GM19025 (cell line): Measurements from ENCODE around the gene BIRC3.
A peak's percentile ranks its signal among the peaks of the same experiment; 100 is the strongest.

ENCODE experiments used
- ATAC-seq: cut with Tn5 transposase; IDR thresholded peaks from one replicate; pipeline ENCODE4 v1.9.1; 2021; ENCODE audit warnings: mild to moderate bottlenecking, low read depth, moderate library complexity; ENCODE audit not compliant: unreplicated experiment

Gene BIRC3

DNA sequence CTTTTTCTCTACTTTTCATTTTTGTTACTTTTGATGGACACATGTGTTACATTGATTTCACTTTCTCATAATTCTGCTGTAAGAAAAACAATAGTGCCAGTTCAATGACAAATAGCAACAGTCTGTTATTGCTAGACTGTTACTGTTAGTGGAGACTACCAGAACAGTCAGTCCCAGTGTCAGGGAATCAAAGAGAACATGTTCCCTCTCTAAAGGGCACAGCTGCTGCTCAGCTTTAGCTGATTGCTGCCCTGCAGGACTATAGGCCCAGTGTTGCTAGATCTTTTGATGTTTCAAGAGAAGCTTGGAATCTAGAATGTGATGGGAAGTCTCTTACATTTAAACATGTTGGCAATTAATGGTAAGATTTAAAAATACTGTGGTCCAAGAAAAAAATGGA is 3.4 kb downstream of the BIRC3 start:
- no peak for ATAC-seq

DNA sequence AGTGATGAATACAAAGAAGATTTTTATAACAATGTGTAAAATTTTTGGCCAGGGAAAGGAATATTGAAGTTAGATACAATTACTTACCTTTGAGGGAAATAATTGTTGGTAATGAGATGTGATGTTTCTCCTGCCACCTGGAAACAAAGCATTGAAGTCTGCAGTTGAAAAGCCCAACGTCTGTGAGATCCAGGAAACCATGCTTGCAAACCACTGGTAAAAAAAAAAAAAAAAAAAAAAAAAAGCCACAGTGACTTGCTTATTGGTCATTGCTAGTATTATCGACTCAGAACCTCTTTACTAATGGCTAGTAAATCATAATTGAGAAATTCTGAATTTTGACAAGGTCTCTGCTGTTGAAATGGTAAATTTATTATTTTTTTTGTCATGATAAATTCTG is 5.3 kb downstream of the BIRC3 start:
- ATAC-seq = no peak

DNA sequence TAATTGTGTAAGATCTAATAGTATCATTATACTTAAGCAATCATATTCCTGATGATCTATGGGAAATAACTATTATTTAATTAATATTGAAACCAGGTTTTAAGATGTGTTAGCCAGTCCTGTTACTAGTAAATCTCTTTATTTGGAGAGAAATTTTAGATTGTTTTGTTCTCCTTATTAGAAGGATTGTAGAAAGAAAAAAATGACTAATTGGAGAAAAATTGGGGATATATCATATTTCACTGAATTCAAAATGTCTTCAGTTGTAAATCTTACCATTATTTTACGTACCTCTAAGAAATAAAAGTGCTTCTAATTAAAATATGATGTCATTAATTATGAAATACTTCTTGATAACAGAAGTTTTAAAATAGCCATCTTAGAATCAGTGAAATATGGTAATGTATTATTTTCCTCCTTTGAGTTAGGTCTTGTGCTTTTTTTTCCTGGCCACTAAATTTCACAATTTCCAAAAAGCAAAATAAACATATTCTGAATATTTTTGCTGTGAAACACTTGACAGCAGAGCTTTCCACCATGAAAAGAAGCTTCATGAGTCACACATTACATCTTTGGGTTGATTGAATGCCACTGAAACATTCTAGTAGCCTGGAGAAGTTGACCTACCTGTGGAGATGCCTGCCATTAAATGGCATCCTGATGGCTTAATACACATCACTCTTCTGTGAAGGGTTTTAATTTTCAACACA is 6.4 kb downstream of the BIRC3 start:
- no peak for ATAC-seq

DNA sequence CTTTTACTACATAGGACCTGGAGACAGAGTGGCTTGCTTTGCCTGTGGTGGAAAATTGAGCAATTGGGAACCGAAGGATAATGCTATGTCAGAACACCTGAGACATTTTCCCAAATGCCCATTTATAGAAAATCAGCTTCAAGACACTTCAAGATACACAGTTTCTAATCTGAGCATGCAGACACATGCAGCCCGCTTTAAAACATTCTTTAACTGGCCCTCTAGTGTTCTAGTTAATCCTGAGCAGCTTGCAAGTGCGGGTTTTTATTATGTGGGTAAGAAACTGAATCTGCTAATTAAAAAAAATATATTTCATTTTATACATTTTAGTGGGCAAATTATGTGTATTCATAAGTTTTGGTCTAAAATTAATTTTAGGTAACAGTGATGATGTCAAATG is 7.8 kb downstream of the BIRC3 start:
- no peak for ATAC-seq

DNA sequence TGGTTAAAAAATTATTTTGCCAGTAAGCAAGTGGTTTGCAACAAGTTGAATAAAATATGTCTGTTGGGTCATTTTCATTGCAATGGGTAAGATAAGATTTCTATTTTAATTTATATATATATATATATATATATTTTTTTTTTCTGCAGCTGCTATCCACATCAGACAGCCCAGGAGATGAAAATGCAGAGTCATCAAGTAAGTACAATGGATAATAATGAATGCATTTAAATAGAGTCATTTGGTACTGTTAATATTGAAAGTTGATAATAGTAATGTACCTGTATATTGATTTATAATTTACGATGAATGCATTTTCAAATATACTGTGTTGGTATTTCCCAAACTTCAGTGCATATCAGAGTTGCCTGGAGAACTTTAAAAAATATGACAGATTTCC is 11.5 kb downstream of the BIRC3 start:
- no peak for ATAC-seq

DNA sequence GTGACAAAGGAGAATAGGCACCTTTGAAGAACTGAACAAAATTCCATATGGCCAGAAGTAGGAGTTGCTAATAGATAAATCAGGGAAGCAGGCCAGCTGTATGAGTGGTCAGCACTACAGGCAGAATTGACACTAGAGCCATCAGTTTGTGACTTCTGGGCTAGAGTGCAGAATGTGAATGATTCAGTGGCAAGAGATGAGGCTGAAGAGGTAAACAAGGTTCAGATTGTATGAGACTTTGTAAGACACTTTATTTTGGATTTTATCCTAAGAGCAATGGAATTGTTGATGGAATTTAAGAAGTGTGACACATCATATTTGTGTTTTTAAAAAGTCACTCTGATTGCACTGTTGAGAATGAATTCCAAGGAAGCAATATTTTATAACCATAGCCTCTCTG is 12.9 kb downstream of the BIRC3 start:
- ATAC-seq = no peak

DNA sequence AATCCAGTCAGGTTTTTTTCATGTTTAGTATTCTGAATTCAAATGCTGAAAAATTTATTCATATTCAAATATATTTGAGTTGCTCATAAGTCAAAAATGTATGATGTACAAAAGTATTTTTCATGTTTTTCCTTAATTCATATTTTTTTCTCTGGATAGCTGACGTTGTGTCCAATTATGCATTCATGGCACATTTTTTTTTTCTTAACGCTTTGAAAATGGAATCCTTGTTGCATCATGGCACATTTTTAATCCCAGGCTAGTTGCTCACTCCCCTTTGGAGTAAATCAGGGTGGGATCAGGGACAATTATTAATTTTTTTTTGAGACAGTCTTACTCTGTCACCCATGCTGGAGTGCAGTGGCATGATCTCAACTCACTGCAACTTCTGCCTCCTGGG is 14.1 kb downstream of the BIRC3 start:
- ATAC-seq = no peak

DNA sequence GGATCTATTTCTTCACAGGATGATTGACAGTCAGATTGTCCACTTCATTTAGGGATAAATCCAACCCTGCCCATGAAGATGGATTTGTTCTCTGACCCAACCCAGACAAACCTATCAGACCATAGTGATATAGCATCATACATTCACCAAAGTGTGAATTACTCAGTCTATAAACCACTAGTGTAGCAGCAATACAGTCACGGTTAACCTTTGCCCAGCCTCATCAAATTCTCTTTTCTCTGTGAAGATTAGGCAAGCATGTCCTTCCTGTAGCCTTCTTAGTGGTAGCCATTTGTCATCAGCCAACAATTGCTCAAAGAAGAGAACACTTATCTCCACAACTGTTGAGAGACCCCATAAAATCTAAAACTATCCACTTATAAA is 15.3 kb downstream of the BIRC3 start:
- no peak for ATAC-seq

DNA sequence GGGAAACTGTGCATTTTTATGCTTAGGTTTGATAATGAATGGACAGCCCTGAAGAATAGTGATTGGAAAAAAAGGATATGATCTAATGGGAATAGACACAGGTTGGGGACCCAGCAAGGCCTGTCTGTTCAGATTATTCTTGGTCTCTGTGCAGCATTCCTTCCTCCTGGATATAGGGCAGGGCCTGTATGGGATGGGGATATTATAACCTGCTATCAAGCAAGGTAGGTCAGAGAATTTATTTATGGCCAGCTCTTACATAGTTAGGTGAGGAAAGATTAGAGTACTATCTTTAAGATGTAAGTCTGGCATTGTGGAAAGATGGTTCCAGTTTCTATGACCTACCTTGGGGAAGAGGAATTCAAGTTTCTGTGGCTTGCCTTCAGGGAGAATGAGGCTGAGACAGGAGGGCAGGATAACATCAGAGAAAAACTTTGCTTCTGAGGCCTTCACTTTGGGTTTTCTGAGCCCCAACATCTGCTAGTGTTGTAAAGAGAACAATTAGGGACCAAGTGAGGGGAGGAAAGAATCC is 21.3 kb downstream of the BIRC3 start:
- ATAC-seq = no peak

DNA sequence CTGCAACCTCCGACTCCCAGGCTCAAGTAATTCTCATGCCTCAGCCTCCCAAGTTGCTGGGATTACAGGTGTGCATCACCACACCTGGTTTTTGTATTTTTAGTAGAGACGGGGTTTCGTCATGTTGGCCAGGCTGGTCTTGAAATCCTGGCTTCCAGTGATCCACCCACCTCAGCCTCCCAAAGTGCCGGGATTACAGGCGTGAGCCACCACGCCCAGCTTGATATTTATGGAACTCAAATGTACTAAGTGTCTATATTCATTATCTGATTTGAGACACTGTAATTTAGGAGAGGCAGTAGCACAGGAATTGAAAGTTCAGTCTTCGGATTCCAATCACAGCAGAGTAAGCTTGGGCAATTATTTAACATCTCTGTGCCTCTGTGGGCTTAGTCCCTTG is 24.0 kb downstream of the BIRC3 start:
- peak; percentile 14 for ATAC-seq

DNA sequence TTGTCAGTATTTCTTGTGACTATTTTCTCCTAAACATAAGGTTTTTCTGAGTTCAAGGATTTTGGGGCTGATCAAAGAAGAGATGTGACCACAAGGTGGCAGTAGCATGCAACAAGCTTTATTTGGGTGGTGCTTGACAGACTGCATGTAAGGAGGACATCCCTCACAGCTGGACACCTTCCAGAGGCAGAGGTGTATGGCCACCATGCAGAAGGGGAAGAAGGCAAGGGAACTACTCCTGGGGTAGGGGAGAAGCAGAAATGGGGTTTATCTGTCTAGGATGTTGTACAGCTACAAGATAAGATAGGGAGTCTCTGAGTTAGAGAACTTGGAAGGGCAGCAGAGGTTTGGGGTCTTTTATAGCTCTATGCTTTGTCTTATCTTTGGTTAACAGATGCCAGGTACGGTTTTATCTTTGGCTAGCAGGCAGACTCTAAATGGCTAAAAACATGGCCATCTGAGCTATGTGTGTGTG is 24.6 kb downstream of the BIRC3 start:
- ATAC-seq = peak; percentile 34

DNA sequence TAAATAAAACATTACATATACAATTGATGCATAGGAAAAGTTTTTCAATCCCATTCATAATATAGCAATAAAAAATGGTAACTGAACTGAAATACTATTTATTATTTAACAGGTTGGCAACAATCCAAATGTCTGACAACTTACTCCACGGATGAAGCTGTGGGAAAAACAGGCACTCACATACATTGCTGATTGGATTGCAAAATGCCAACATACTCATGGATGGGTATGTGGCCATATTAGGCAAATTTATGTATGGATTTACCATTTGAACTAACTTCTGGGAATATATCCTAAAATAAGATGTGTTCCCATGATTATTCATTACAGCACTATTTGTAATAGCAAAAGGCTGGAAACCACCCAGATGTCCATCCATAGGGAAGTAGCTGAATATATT is 26.5 kb downstream of the BIRC3 start:
- no peak for ATAC-seq

DNA sequence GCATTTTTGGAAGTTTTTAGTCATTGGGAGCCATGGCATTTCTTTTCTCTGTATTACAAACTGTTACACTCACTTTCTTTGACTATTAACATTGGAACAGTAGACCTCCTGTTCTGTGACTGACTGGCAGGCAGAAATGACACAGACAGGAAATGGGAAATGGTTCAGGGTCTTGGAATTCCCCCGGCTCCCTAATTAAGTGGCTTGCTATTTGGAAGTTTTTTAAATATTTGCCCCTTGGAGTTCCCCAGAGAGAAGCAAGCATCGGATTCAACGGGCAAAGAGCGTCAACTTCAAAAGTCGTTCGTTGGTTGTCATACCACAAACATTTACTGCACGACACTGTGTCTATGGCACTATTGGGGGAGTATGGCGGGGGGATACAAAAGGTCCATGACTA is 28.6 kb downstream of the BIRC3 start:
- no peak for ATAC-seq

DNA sequence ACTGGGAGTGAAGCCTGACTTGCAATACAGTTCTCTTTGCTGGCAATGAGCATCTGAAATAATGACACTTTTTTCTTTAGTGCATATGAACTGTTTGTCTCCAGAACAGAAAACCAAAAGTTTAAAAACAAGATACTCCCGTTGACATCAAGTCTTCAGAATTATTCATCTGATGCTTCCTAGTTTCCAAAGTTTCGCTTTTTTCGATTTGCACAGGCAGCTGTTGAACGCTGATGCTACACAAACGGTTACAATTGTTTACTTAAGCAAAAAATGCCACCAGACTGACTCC is 29.1 kb downstream of the BIRC3 start:
- ATAC-seq = no peak

DNA sequence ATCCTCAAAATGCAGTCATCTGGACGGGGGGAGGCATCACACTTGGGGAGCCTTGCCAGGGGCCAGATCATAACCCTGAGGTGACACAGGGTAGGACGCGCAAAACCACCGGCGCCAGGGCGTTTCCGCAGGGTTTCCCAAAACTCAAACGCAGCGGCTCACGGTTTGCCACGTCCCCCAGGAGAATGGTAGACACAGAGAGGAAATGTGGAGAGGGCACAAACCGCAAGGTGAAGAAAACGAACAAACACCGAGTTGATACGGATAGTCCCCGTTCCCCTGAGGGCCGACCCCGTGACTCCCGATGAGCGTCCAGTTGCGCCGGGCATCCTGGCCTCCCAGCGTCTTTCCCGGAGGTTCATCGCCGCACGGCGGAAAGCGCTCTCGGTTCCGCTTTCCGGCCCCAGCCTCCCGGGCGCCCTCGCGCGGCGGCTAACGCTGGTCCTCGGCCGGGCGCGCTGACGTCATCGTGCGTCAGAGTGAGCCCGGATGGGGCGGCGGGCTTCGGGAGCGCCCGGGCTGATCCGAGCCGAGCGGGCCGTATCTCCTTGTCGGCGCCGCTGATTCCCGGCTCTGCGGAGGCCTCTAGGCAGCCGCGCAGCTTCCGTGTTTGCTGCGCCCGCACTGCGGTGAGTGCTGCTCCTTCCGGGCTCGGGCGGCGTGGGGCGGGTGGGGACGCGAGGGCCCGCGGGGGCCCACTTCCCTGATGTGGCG is 29.6 kb downstream of the BIRC3 start, which contains the start of gene BIRC2:
BIRC2 (plus strand) TSS at position 467 of the 714 bp plus-strand sequence. CDS start 2,641 bp downstream, outside the sequence.
- ATAC-seq = peak; percentile 87

DNA sequence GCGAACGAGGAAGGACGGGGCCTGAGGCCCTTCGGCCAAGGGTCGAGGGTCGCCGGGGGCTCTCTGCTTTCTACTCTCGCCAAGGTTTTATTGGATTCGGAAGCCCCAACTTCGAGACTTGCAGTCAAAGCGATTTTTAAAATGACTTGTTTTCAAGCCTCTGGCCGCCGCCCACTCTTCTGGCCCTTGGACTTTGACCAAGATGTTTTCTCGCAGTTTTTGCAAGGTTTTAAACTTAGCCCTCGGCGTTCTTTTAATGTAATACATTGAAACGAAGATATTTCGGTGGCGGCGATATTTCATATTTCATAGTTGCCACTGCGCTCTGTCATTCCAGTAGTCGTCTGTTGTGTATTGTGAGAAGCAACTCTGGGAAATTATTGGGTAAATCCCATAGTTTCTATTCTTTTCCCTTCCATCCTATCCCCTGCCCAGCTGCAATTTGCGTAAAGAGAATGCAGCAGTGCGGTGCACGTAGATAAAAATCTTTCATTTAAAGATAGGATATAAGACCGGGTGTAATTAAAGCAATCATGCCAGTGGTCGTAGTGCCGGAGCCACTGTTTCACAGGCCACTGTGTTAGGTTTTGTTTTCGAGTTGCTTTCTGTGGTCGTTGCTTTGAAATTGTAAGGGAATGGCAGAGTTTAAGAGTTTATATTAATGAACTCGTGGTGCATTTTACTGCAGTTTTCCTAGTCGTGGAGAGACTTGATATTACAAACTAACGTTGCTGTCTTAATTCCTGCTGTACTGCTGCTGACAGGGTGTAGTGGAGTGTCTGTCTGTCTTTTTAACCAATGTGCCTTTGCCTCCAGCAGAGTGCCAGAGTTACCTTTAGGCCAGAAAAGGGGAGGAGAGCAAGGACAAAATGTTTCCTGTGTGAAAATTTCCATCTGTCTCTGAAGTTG is 30.4 kb downstream of the BIRC3 start:
- peak; percentile 12 for ATAC-seq

DNA sequence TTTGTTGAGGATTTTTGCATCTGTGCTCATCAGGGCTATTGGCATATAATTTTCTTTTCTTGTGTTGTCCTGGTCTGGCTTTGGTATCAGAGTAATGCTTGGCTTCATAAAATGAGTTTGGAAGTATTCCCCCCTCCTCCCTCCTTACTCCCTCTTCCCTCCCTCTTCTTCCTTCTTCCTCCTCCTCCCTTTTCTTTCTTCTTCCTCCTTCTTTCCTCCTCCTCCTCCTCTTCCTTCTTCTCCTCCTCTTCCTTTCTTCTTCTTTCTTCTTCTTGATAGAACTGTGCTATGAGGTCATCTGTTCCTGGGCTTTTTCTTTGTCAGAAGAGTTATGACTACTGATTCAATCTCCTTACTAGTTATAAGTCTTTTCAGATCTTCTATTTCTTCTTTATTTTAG is 39.8 kb downstream of the BIRC3 start:
- no peak for ATAC-seq

DNA sequence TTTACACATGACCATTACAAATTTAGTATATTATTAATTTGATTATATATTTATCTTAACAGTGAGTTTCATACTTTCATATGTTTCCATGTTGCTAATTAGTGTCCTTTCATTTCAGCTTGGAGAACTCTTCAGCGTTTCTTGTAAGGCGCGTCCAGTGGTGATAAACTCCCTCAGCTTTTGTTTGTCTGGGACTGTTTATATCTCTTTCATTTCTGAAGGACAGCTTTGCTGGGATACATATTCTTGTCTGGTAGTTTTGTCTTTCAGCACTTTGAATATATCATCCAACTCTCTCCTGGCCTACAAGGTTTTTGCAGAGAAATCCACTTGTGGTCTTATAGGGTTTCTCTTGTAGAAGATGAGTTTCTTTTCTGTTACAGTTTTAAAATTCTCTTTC is 42.1 kb downstream of the BIRC3 start:
- no peak for ATAC-seq

DNA sequence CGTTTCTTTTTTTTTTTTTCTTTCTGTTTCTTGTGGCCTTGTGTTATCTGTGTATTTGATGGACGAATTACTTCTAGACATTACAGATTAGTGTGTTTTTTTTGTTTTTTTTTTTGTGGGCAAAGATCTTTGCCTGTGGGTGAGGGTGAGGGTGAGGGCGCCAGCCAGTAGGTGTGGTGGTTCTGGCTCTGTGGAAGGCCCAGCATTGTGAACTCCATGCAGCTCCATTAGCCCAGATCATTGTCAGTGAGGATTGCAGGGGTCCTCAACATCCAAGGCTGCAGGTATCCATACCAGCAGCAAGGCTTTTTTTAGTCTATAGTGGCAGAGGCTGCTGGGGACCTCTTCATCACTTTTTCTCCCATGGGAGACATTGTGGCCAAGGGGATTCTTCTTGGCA is 43.4 kb downstream of the BIRC3 start:
- ATAC-seq = no peak

DNA sequence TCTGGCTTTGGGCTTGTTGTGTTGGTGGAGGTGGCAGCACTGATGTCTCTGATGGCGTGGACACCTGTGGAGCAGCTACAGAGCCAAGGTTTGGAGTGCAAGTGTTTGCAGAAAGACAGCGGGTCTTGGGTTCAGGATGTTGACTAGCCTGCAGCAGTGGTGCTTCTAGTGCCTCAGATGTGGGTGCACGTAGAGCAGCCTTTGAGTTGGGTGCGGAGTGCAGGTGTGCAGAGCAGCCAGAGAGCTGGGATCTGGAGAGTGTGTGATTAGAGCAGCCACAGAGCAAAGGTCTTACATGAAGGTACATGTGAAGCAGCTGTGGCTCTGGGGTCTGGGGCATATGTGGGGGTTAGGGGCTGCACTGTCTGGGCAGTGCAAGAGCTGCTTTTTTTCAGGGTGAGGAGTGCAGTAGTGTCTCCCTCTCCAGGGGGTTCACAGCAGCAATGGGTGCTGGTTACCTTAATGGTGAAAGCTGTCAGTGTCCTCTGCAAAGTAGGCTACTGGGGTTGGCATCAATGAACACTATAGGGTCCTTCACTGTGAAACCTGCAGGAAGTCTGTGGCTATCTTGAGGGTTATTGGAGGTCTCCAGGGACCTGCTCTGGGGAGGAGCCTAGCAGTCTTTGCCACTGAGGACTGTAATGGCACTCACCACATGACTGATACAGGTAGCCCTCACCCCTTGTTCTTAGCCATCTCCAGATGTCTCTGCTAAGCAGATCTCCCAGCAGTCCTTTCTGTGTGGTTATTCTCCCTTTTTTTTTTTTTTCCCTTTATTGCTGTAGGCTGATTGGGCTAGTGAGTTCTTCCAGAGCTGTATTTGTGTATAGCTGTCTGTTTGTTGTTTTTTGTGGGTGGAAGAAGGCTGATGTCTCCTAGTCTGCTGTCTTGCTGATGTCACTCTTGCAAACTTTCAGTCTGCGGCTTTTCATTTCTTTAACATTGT is 44.1 kb downstream of the BIRC3 start:
- ATAC-seq = peak; percentile 91
